HEK293T (cell line): ENCODE data around the gene ROBO3.

Experiments used
- CTCF ChIA-PET: fragments of 350-600 bp; formaldehyde crosslinking; extraction: SDS; loops from one replicate; lab custom pipeline; 2021; ENCODE audit warnings: antibody characterized with exemption, inconsistent platforms; lab: Yijun Ruan, JAX
- POLR2A ChIA-PET: fragments of 350-600 bp; formaldehyde crosslinking; extraction: SDS; loops from one replicate; lab custom pipeline; 2020; ENCODE audit warnings: antibody characterized with exemption, inconsistent platforms; lab: Yijun Ruan, JAX
- DNase-seq: peaks from one replicate; pipeline ENCODE4 v3.0.0; 2012; ENCODE audit warnings: mixed read lengths; ENCODE audit errors: extremely low spot score
- ARNT ChIP-seq: fragments of 450-650 bp; IDR thresholded peaks from 2 replicates; pipeline ENCODE4 v1.6.1; 2017; ENCODE audit warnings: mild to moderate bottlenecking
- BHLHE40 ChIP-seq: fragments of 450-650 bp; IDR thresholded peaks from 2 replicates; pipeline ENCODE4 v1.6.1; 2016; ENCODE audit warnings: mild to moderate bottlenecking, moderate library complexity, borderline replicate concordance
- CTBP1 ChIP-seq: fragments of 450-650 bp; IDR thresholded peaks from 2 replicates; pipeline ENCODE4 v1.6.1; 2016; ENCODE audit warnings: borderline replicate concordance
- ELF4 ChIP-seq: fragments of 450-650 bp; IDR thresholded peaks from 2 replicates; pipeline ENCODE4 v1.6.1; 2017; ENCODE audit warnings: antibody characterized with exemption
- FOXA1 ChIP-seq: fragments of 450-650 bp; IDR thresholded peaks from 2 replicates; pipeline ENCODE4 v1.6.1; 2016; ENCODE audit warnings: mild to moderate bottlenecking
- FOXK2 ChIP-seq: fragments of 450-650 bp; IDR thresholded peaks from 2 replicates; pipeline ENCODE4 v1.6.1; 2016; ENCODE audit warnings: mild to moderate bottlenecking
- FOXM1 ChIP-seq: fragments of 450-650 bp; IDR thresholded peaks from 2 replicates; pipeline ENCODE4 v1.6.1; 2017; ENCODE audit warnings: mild to moderate bottlenecking, borderline replicate concordance
- HDGF ChIP-seq: fragments of 450-650 bp; IDR thresholded peaks from 2 replicates; pipeline ENCODE4 v1.6.1; 2017; ENCODE audit warnings: antibody characterized with exemption, borderline replicate concordance
- L3MBTL2 ChIP-seq: fragments of 450-650 bp; conservative IDR thresholded peaks from 2 replicates; pipeline ENCODE4 v1.6.1; 2016; ENCODE audit warnings: mild to moderate bottlenecking
- LEF1 ChIP-seq: fragments of 450-650 bp; IDR thresholded peaks from 2 replicates; pipeline ENCODE4 v1.6.1; 2017; ENCODE audit warnings: mild to moderate bottlenecking, borderline replicate concordance
- NFRKB ChIP-seq: fragments of 450-650 bp; IDR thresholded peaks from 2 replicates; pipeline ENCODE4 v1.6.1; 2016; ENCODE audit warnings: mild to moderate bottlenecking, moderate library complexity
- SP1 ChIP-seq: fragments of 450-650 bp; IDR thresholded peaks from 2 replicates; pipeline ENCODE4 v1.6.1; 2017
- SUZ12 ChIP-seq: fragments of 450-650 bp; IDR thresholded peaks from 2 replicates; pipeline ENCODE4 v1.6.1; 2016; ENCODE audit warnings: mild to moderate bottlenecking
- TARDBP ChIP-seq: fragments of 450-650 bp; IDR thresholded peaks from 2 replicates; pipeline ENCODE4 v1.6.1; 2016
- ZNF384 ChIP-seq: fragments of 450-650 bp; IDR thresholded peaks from 2 replicates; pipeline ENCODE4 v1.6.1; 2016
- TF ChIP-seq, protein P1 (sequence below): fragments of 450-650 bp; IDR thresholded peaks from 2 replicates; pipeline ENCODE4 v1.6.1; 2016

The ROBO3 gene

DNA sequence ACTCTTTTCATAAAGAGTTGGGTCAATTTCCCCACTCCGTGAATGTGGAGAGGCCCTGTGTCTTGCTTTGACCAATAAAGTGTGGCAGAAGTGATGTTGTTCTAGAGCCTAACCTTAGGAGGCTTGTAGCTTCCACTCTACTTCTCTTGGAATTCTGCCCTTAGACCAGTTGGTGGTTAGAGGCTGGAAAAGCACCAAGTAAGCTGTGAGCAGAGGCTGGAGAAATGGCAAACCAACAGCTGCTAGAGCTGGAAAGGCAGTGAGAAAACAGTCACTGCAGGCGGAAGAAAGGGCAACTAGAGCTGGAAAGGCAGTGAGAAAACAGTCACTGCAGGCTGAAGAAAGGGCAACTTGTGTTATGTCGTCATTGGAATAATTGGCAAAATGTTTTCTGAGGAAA, 35.2 kb upstream of the ROBO3 start:
- ChIA-PET CTCF (no interaction called here), POLR2A (interaction anchor here (1.8 kb wide), 1 partner anchor 46 kb away, joined by 4 read pairs; no protein-coding TSS in a partner anchor)
- DNase-seq = no peak
- TF ChIP-seq SUZ12 = no peak
- no peak for TF ChIP-seq NFRKB
- no peak for TF ChIP-seq FOXA1
- TF ChIP-seq SP1 = no peak
- TF ChIP-seq ZNF384 = no peak
- TF ChIP-seq TARDBP = no peak
- no peak for TF ChIP-seq FOXK2
- TF ChIP-seq L3MBTL2 = no peak
- no peak for TF ChIP-seq LEF1
- no peak for TF ChIP-seq FOXM1
- TF ChIP-seq ARNT = no peak
- no peak for TF ChIP-seq HDGF
- TF ChIP-seq, protein P1, sequence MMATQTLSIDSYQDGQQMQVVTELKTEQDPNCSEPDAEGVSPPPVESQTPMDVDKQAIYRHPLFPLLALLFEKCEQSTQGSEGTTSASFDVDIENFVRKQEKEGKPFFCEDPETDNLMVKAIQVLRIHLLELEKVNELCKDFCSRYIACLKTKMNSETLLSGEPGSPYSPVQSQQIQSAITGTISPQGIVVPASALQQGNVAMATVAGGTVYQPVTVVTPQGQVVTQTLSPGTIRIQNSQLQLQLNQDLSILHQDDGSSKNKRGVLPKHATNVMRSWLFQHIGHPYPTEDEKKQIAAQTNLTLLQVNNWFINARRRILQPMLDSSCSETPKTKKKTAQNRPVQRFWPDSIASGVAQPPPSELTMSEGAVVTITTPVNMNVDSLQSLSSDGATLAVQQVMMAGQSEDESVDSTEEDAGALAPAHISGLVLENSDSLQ = no peak
- TF ChIP-seq BHLHE40 = no peak
- TF ChIP-seq CTBP1 = no peak
- no peak for TF ChIP-seq ELF4

DNA sequence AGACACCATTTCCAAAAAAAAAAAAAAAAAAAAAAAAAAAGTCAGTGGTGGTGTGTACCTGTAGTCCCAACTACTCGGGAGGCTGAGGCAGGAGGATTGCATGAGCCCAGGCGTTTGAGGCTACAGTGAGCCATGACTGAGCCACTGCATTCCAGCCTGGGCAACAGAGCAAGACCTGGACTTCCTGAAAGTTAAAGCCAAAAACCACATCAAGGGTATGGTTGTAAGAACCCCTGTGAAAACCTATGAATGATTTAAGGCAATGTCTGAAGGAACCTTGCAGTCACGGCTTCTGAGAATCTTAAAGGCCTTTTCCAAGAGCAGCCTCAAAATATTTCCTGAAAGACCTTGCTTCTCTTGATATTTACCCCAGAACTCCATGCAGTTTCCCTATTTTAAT, 34.5 kb upstream of the ROBO3 start:
- ChIA-PET CTCF (no interaction called here), POLR2A (interaction anchor here (1.8 to 1.9 kb wide), 2 partner anchors 31 to 45 kb away, joined by 4 read pairs; partner anchors contain the start of gene MSANTD2)
- TF ChIP-seq, protein P1 = no peak
- no peak for TF ChIP-seq ZNF384
- TF ChIP-seq SUZ12 = no peak
- TF ChIP-seq HDGF = no peak
- no peak for TF ChIP-seq CTBP1
- TF ChIP-seq FOXA1 = no peak
- no peak for TF ChIP-seq TARDBP
- TF ChIP-seq L3MBTL2 = no peak
- TF ChIP-seq NFRKB = no peak
- TF ChIP-seq BHLHE40 = no peak
- no peak for DNase-seq

DNA sequence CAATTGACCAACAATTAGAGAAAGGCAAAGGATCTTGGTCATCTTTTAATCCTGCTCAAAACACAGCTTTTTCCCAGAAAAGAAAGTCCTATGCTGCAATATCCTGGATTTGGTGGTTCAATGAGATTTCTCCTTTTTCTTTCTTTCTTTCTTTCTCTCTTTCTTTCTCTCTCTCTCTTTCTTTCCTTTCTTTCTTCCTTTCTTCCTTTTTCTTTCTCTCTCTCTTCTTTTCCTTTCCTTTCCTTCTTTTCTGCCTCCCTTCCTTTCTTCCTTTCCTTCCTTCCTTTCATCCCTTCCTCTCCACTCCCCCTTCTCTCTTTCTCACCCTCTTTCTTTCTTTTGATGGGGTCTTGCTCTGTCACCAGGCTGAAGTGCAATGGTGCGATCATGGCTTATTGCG, 33.3 kb upstream of the ROBO3 start:
- TF ChIP-seq L3MBTL2 (no peak), SUZ12 (no peak), NFRKB (no peak), ELF4 (no peak)
- CTCF ChIA-PET = no interaction called here
- no peak for DNase-seq
- POLR2A ChIA-PET = interaction anchor here (1.8 to 1.9 kb wide), 2 partner anchors 32 to 44 kb away, joined by 4 read pairs; partner anchors contain the start of gene MSANTD2

DNA sequence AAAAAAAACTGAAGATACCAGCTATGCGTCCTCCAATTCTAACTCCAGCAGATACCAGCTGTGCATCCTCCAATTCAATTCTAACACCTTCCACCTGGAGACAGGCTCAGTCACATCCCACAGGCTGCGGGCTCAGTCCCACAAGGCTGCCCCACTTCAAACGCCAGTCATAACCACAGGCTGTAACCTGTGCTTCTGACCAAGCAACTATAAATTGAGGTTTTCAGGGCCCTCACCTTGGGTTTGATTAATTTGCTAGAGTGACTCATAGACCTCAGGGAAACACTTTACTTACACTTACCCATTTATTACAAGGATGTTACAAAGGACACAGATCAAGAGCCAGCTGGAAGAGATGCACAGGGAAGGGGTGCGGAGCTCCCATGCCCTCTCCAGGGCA, 32.7 kb upstream of the ROBO3 start:
- DNase-seq = no peak
- POLR2A ChIA-PET = no interaction called here
- CTCF ChIA-PET = interaction anchor here (1.5 kb wide), 1 partner anchor 163 kb away, joined by 4 read pairs; no protein-coding TSS in a partner anchor
- TF ChIP-seq ARNT (no peak), CTBP1 (no peak), FOXK2 (no peak), BHLHE40 (no peak)

DNA sequence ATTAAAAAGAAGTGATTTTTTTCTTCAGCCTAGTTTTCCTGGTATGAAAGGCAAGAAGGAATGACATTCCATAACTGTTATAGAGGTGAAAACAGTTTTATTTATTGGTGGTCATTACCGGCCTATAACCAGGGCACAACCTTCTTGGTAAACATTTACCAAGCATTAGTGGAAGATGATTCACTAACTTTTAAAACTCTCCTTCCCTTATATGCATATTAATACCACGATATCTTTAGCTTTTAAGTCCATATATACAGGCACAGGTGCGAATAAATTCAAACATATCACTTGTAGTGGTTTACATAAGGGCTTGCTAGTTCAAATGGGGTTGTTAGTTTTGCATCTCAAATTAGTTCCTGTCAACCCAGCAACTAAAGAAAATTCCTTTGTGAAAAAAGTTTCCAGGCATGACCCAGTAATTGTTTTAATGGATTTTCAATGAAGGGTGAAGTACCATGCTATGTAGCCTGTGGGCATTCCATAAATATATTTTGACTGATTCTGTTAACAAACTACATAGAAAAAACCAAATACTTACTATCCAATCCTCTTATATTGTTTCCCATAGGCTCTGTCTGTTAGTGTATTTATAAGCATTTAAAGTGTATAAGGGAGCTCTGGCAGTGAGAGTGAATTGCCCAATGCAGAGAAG, 30.6 kb upstream of the ROBO3 start:
- CTCF ChIA-PET = interaction anchor here (1.6 kb wide), 1 partner anchor 41 kb away, joined by 3 read pairs; no protein-coding TSS in a partner anchor
- no peak for TF ChIP-seq ARNT

DNA sequence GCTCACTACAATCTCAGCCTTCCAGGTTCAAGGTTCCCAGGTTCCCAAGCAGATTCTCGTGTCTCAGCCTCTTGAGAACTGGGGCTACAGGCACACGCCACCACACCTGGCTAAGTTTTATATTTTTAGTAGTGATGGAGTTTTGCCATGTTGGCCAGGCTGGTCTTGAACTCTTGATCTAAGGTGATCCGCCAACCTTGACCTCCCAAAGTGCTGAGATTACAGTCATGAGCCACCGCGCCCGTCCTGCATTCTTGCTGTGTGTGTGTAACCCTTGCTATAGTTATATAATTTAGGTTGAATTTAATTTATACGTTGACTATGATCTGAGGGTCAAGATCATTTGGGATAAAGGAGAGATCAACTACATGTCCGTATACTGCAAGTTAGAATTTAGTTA, 29.3 kb upstream of the ROBO3 start:
- CTCF ChIA-PET = interaction anchor here (1.0 to 2.2 kb wide), 7 partner anchors 9 to 191 kb away, joined by 3 to 15 read pairs (median 4); partner anchors contain the start of gene ROBO3
- POLR2A ChIA-PET = interaction anchor here (0.9 kb wide), 1 partner anchor 35 kb away, joined by 3 read pairs; no protein-coding TSS in a partner anchor

More for the DNA sequence above, 30.6 kb upstream of the ROBO3 start:
- DNase-seq = no peak
- POLR2A ChIA-PET = no interaction called here

More for the DNA sequence above, 29.3 kb upstream of the ROBO3 start:
- TF ChIP-seq LEF1 = no peak
- TF ChIP-seq ZNF384 = no peak
- TF ChIP-seq NFRKB = no peak
- no peak for TF ChIP-seq ELF4
- no peak for TF ChIP-seq BHLHE40
- no peak for TF ChIP-seq HDGF
- no peak for TF ChIP-seq FOXK2
- TF ChIP-seq FOXA1 = no peak
- no peak for TF ChIP-seq SP1
- TF ChIP-seq, protein P1 = no peak
- TF ChIP-seq FOXM1 = no peak
- TF ChIP-seq SUZ12 = no peak
- DNase-seq = no peak
